Muscle of leg (tissue), 11 donors: Measurements from ENCODE around the gene SH3RF3. TPM values are rescaled to one million over a fixed set of nuclear protein-coding genes. Genes with fewer than 3 reads are reported as not detected.

Source experiments
- DNase-seq: peaks from one replicate; pipeline ENCODE4 v3.0.0; 2013
- H3K27ac ChIP-seq: one replicate; pipeline ENCODE4 v1.5.1; 2013; ENCODE audit warnings: mild to moderate bottlenecking, low read length, control low read depth
- H3K27me3 ChIP-seq: one replicate; pipeline ENCODE4 v1.6.1; 2013; ENCODE audit warnings: low read length; ENCODE audit not compliant: control insufficient read depth, insufficient read depth
- H3K36me3 ChIP-seq: one replicate; pipeline ENCODE4 v1.6.1; 2013; ENCODE audit warnings: low read length; ENCODE audit not compliant: control insufficient read depth, insufficient read depth
- H3K4me1 ChIP-seq: one replicate; pipeline ENCODE4 v1.6.1; 2013; ENCODE audit warnings: low read length; ENCODE audit not compliant: control insufficient read depth, insufficient read depth
- H3K4me3 ChIP-seq: one replicate; pipeline ENCODE4 v1.5.1; 2013; ENCODE audit warnings: low read length, control low read depth
- H3K9me3 ChIP-seq: replicated peaks from 2 replicates; pipeline ENCODE4 v1.6.1; 2013; ENCODE audit warnings: low read depth, low read length; ENCODE audit not compliant: control insufficient read depth
- WGBS: methylation state at CpG from one replicate; pipeline ENCODE4 v1.1.5; 2013; ENCODE audit warnings: missing lambda C conversion rate; ENCODE audit not compliant: insufficient coverage; 5-methylcytosine and 5-hydroxymethylcytosine counted together
- polyA plus RNA-seq, 8 donors: library from polyadenylated mRNA; unstranded; fragments of 120-200 nt; gene quantifications; one replicate each; pipeline versions ENCODE4 v1.2.1 to v1.2.3, GENCODE V29; 2013; ENCODE audit warnings: inconsistent platforms in 1 of 8, low replicate concordance in 1 of 8; ENCODE audit not compliant: insufficient read length in 8 of 8, insufficient read depth in 1 of 8
- total RNA-seq: library from RNA; stranded (reverse); fragments of 120-200 nt; gene quantifications from one replicate; pipeline ENCODE4 v1.2.4, GENCODE V29; 2013

SH3RF3 gene
- total and polyA plus RNA-seq, 9 donors = 2.7 to 6.8 (median 4.7) TPM

DNA sequence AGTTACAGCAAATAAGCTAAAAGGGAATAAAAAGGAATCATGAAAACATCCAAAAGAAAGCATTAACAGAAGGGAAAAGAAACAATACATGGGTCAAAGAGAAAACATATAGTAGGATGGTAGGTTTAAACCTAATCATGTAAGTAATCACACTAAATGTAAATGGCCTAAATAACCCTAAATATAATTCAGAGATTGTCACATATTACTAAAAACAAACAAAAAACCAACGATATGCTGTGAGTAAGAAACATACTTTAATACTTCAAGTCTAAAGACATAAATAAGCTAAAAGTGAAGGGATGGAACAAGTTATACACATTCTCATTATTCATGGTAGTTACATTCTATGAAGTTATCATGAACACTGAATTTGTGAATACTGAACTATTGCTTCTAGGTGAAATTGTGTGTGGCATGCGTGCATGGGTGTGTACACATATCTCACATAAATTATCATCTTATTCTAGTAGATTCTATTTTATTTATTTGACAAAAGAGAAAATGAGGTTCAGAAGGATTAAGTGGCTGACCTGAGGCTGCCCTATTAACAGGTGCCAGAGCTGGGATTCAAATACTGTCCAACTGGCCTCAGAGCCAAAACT, 313.8 kb downstream of the SH3RF3 start:
- no peak overlapping the region for H3K4me3 ChIP-seq
- no peak overlapping the region for H3K27ac ChIP-seq
- H3K9me3 ChIP-seq = peaks cover 17% of the 10 kb centered on the region
- WGBS = no CpG with 5 or more reads among the region's 2 CpGs
- H3K27me3 ChIP-seq = peaks cover 4% of the 10 kb centered on the region
- peaks cover 32% of the 10 kb centered on the region for H3K4me1 ChIP-seq
- H3K36me3 ChIP-seq = no peaks in the 10 kb centered on the region
- no peak for DNase-seq

- no peak overlapping the region for H3K4me3 ChIP-seq
- peaks cover 17% of the 10 kb centered on the region for H3K9me3 ChIP-seq
- peaks cover 35% of the 10 kb centered on the region for H3K4me1 ChIP-seq
- no peaks in the 10 kb centered on the region for H3K36me3 ChIP-seq
- peaks cover 4% of the 10 kb centered on the region for H3K27me3 ChIP-seq
- DNase-seq = no peak
- H3K27ac ChIP-seq = no peak overlapping the region
Measured at GRCh38 chr2:109444916-109445315, 315.9 kb downstream of the SH3RF3 start.

- Histone ChIP-seq H3K4me1 (peaks cover 46% of the 10 kb centered on the region), H3K36me3 (no peaks in the 10 kb centered on the region), H3K9me3 (peaks cover 15% of the 10 kb centered on the region), H3K27me3 (peaks cover 4% of the 10 kb centered on the region), H3K4me3 (no peak overlapping the region), H3K27ac (peak overlapping the region; percentile 54)
- DNase-seq = no peak
- 82% methylated on average over 7 of the region's 20 CpGs for WGBS
Measured at GRCh38 chr2:109446278-109447131, 317.5 kb downstream of the SH3RF3 start.

- Histone ChIP-seq H3K27me3 (peaks cover 4% of the 10 kb centered on the region), H3K9me3 (peaks cover 13% of the 10 kb centered on the region), H3K27ac (peak overlapping the region; percentile 44), H3K4me3 (no peak overlapping the region), H3K36me3 (no peaks in the 10 kb centered on the region), H3K4me1 (peaks cover 52% of the 10 kb centered on the region)
- peak; percentile 61 for DNase-seq
- 40% methylated on average over 9 of the region's 9 CpGs for WGBS
Measured at GRCh38 chr2:109447251-109447661, 318.3 kb downstream of the SH3RF3 start.

DNA sequence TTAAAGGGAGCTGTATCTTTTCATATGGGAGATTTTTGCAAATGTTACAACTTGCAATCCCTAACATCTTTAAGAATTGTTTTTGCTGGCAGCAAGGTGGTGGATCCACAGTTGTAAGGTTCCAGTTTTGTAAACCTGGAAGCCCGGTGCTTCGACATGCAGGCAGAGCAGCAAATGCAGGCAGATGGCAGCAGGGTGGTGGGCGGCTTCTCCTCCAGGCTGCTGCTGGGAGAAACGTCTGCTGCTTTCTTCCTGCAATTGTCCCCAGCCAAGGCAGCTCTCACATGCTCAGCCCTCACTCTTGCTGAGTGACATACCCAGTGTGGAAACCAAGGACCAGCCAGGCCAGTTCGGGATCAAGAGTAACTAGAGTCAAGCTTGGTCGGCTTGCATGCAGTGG, 318.8 kb downstream of the SH3RF3 start:
- 69% methylated on average over 6 of the region's 6 CpGs for WGBS
- DNase-seq = no peak
- Histone ChIP-seq H3K9me3 (peaks cover 13% of the 10 kb centered on the region), H3K4me3 (no peak overlapping the region), H3K36me3 (no peaks in the 10 kb centered on the region), H3K27me3 (peaks cover 4% of the 10 kb centered on the region), H3K4me1 (peaks cover 52% of the 10 kb centered on the region), H3K27ac (no peak overlapping the region)

DNA sequence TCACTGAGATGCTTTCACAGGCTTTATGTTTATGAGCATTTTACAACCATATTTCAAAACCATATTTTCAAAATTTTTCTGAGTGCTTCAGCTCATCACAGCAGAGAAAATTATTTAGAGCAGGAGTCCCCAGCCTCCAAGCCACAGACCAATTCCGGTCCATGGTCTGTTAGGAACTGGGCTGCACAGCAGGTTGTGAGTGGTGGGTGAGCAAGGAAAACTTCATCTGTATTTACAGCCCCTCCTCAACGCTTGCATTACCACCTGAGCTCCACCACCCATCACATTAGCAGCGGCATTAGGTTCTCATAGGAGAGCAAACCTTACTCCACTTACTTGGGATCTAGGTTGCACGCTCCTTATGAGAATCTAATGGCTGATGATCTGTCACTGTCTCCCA, 319.2 kb downstream of the SH3RF3 start:
- no peak for DNase-seq
- Histone ChIP-seq H3K27ac (no peak overlapping the region), H3K9me3 (peaks cover 10% of the 10 kb centered on the region), H3K4me1 (peaks cover 52% of the 10 kb centered on the region), H3K36me3 (no peaks in the 10 kb centered on the region), H3K4me3 (no peak overlapping the region), H3K27me3 (peaks cover 4% of the 10 kb centered on the region)
- WGBS = no CpG with 5 or more reads among the region's 4 CpGs

DNA sequence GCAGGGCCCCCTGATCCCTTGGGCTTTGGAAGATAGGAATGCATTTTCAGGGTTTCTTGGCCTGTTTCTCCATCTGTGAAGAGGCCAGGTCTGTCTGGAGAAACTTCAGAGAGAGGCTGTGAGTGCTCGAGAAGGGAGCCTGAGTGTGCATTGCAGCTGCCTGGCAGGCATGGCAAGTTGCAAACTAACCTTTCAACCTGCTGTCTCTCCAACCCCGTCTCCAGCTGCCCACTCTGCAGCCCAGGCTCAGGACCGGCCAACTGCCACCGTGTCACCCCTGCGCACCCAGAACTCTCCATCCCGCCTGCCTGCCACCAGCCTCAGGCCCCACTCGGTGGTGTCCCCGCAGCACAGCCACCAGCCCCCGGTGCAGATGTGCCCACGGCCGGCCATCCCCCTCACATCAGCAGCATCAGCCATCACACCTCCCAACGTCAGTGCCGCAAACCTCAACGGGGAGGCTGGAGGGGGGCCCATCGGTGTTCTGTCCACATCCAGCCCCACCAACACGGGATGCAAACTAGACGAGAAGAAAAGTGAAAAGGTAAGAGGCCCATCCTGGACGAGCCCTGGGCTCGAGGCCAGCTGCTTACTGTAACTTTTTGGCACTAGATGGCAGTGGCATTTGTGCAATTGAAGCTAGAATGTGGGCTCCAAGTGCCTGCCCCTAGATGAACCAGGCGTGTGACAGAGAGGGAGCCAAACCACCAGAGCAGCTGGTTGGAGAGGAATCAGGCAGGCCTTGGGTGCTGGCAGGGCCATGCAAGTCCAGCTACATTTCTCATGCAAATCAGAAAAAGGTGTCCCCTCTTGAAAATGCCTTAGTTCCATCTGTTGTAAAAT, 320.2 kb downstream of the SH3RF3 start:
- Histone ChIP-seq H3K4me1 (peaks cover 52% of the 10 kb centered on the region), H3K27ac (no peak overlapping the region), H3K4me3 (no peak overlapping the region), H3K27me3 (peaks cover 4% of the 10 kb centered on the region), H3K9me3 (peaks cover 8% of the 10 kb centered on the region), H3K36me3 (no peaks in the 10 kb centered on the region)
- DNase-seq = peak; percentile 82
- WGBS = 76% methylated on average over 12 of the region's 20 CpGs

- H3K4me3 ChIP-seq = no peak overlapping the region
- H3K9me3 ChIP-seq = no peaks in the 10 kb centered on the region
- DNase-seq = peak; percentile 60
- peaks cover 52% of the 10 kb centered on the region for H3K4me1 ChIP-seq
- H3K36me3 ChIP-seq = no peaks in the 10 kb centered on the region
- 58% methylated on average over 7 of the region's 12 CpGs for WGBS
- peaks cover 2% of the 10 kb centered on the region for H3K27me3 ChIP-seq
- H3K27ac ChIP-seq = no peak overlapping the region
Measured at GRCh38 chr2:109450574-109451273, 321.7 kb downstream of the SH3RF3 start.

GRCh38 chr2:109451671-109452070, 322.7 kb downstream of the SH3RF3 start:
- Histone ChIP-seq H3K9me3 (no peaks in the 10 kb centered on the region), H3K36me3 (no peaks in the 10 kb centered on the region), H3K4me3 (no peak overlapping the region), H3K4me1 (peaks cover 49% of the 10 kb centered on the region), H3K27me3 (no peaks in the 10 kb centered on the region), H3K27ac (no peak overlapping the region)
- 82% methylated on average over 2 of the region's 6 CpGs for WGBS
- no peak for DNase-seq
